ENCODE results near the gene NTSR1.

The NTSR1 gene

GRCh38 chr20:62738025-62738881 lies 29.6 kb downstream of the NTSR1 start:
- DNase-seq (ENCODE audit: low spot score), result no peak

GRCh38 chr20:62739067-62739466 lies 30.4 kb downstream of the NTSR1 start:
- DNase-seq (ENCODE audit: low spot score), result no peak

DNA sequence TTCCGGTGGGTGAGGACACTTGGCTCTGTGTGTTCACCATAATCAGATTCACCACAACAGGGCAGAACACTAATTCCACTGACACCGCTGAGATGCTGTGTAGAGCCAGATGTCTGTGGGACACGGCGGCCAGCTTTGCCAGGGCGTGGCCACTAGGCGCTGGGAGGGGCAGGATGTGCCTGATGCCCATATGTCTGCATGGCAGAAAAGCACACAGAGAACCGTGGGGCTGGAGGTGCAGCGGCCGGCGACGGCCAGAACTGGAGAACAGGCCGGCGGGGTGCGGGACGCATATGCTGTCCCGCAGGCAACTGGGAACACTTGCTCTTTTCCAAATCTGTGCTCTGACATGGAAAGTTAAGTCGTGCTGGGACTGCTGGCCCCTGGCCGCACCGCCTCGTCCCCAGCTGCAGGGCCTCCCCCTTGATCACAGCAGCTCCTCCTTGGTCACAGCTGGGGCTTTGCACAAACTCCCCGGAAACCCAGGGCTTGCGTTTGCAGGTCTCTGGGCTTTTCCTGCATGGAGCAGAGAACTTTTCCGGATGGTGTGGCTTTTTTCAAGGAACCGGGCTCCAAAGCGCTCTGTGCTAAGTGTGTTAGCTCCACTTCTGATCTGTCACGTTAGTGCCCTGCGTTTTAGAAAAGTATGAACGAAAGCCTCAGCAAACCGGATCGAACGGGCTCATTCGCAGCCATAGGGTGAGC lies 31.1 kb downstream of the NTSR1 start:
- DNase-seq (ENCODE audit: low spot score), result no peak

GRCh38 chr20:62740286-62741141 lies 31.9 kb downstream of the NTSR1 start:
- no peak for DNase-seq (ENCODE audit: low spot score)

DNA sequence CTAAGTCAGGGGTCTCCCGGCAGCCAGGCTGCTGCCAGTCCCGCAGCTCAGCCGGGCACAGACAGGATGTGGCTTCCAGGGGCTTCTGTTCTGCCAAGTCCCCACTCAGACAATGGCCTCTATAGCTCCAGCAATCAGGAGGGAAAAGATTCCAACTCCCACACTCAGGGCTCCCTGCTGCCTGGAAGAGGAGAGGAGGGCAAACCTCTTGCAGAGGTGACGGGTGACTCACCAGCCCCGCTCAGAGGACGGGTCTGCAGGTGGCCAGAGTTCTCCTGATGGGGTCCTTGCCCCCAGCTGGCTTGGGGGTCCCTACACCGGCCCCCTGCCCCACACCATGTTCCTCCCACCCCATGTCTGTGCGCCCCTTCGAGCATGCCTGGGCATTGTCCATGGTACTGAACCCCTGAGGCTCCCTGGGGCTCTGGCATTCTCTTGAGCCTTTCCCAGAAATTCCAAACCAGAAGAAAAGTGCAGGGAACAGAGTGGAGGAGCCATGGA lies 32.6 kb downstream of the NTSR1 start:
- DNase-seq (ENCODE audit: low spot score), result no peak

DNA sequence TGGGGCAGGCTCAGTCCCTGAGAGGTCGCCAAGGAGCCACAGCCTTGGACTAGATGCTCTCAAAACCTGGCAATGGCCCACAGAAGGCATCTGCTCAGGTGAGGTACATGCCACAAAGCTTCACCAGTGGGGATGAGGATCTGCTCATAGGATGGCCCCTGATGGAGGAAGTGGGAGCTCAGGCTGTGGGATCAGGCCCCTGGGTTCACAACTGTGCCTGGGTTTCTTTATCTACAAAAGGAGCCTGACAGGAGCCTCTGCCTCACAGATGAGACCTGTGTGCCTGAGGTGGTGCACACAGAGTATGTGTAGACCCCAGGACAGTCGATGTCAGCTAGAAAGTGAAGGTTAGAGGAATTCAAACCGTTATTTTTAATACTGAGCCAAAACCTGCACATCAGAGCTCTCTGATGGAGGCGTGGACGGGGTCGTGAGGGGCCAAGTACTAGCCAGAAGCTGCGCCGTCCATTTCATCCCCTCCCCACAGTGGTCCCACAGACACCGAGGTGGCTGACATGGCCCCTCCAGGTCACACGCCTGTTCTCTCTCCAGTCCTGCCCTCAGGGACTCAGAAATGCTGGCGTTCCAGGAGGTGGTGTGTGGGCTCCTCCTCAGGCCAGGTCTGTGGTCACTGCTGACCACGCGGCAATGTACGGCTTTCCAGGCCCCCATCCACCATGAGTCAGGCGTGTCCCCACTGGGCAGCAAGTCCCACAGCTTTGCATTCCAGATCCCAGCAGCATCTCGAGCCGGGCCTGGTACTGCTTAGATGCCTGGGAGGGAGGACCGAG lies 33.3 kb downstream of the NTSR1 start:
- DNase-seq (ENCODE audit: low spot score), result no peak

GRCh38 chr20:62742550-62742949 lies 33.9 kb downstream of the NTSR1 start:
- no peak for DNase-seq (ENCODE audit: low spot score)

DNA sequence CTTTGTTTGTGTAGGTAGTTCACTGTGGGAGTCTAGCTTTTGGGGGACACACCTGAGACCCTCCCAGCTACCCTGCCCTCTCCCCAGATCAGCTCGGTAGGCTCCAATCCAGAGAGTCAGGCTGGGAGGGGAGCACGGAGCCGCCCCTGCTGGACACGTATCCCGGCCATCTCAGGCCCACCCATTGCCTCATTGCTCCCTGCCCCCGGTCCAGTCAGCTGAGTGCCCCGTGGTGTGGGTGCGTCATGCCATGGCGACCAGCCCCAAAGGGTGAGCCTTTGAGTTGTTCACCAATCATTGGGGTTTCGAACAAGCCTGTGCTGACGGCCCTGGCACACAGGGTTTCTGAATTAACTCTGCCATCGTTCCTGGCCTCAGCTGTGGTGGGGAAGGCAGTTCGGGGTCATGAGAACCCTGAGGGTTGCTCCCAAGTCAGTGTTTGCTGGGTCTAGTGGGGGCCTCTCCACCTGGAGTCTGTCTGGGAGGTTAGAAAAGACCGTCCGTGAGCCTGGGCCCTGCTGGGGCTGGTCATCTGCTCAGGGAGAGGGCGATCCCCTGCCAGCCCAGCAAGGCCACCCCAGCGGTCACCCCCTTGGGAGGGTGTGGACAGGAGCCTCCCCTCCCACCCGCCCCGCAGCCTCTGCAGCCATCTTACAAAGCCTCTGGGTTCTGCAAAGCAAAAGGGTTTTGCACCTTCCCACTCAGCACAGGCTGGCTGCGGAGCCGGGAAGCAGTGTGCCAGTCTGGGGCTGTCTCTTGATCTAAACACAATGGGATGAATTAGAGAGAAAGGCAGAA lies 34.5 kb downstream of the NTSR1 start:
- DNase-seq (ENCODE audit: low spot score), result no peak

- no peak for DNase-seq (ENCODE audit: low spot score)
Observed at GRCh38 chr20:62743777-62744317, 35.2 kb downstream of the NTSR1 start.

GRCh38 chr20:62744741-62745191 lies 36.1 kb downstream of the NTSR1 start:
- no peak for DNase-seq (ENCODE audit: low spot score)

DNA sequence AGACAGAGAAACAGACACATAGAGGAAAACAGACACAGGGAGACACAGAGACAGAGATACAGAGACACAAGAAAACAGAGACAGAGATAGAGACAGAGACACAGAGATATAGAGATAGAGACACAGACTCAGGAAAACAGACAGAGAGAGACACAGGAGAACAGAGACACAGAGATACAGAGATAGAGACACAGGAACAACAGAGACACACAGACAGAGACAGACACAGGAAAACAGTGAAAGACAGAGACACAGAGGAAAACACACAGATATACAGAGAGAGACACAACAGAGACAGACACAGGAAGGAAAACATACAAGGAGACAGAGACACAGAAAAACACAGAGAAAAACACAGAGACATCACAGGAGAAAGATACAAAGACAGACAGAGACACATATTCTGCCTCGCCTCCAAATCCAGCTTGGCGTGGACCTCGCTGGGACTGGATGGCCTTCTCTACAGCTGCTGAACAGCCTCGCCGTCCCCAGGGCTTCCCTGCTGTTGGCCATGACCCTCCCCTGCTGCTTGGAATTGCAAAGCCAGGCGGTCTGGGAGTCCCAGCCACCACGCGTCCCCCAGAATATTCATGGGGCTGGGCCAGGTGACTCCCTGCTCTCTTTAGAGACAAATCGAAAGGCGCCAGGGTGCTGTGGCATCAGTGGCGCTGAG lies 36.8 kb downstream of the NTSR1 start:
- DNase-seq (ENCODE audit: low spot score), result no peak

DNA sequence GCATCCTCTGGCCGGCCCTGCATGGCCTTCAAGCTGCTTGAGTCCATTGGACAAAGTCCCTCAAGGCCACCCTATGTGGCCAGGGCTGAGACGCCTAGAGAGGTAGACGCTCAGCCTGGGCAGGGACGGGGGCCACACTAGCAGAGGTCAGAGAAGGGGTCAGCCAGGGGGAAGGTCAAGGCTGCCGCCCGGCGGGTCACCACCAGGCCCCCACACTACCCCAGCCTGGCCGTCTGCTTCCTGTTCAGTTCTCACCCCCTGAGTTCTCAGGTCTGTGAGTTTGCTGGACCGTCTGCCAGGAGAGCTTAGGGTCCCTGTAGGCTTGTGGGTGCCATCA lies 37.3 kb downstream of the NTSR1 start:
- DNase-seq (ENCODE audit: low spot score), result no peak

GRCh38 chr20:62748311-62748710 lies 39.7 kb downstream of the NTSR1 start:
- no peak for DNase-seq (ENCODE audit: low spot score)

DNA sequence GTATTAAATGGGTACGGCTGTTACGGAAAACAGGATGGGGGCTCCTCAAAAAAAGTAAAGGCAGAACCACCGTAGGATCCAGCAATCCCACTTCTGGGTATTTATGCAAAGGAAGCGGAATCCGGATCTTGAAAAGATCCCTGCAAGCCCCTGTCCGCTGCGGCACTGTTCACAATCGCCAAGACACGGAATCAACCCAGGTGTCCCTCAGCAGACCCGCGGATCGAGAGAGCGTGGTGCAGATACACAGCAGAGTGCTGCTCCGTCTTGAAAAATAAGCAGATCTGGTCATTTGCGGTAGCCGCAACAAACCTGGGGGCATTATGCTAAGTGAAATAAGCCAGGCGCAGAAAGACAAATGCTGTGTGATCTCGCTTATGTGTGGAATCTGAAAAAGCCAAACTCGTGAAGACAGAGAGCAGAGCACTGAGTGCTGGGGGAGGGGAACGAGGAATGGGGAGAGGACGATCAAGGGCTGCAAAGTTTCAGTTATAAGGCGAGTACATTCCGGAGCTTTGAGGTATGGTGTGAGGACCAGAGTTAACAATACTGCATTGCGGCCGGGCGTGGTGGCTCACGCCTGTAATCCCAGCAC lies 41.3 kb downstream of the NTSR1 start:
- no peak for DNase-seq (ENCODE audit: low spot score)

GRCh38 chr20:62751551-62752150 lies 43.0 kb downstream of the NTSR1 start:
- DNase-seq (ENCODE audit: low spot score), result peak; percentile 61

- no peak for DNase-seq (ENCODE audit: low spot score)
Observed at GRCh38 chr20:62752181-62752670, 43.6 kb downstream of the NTSR1 start.

DNA sequence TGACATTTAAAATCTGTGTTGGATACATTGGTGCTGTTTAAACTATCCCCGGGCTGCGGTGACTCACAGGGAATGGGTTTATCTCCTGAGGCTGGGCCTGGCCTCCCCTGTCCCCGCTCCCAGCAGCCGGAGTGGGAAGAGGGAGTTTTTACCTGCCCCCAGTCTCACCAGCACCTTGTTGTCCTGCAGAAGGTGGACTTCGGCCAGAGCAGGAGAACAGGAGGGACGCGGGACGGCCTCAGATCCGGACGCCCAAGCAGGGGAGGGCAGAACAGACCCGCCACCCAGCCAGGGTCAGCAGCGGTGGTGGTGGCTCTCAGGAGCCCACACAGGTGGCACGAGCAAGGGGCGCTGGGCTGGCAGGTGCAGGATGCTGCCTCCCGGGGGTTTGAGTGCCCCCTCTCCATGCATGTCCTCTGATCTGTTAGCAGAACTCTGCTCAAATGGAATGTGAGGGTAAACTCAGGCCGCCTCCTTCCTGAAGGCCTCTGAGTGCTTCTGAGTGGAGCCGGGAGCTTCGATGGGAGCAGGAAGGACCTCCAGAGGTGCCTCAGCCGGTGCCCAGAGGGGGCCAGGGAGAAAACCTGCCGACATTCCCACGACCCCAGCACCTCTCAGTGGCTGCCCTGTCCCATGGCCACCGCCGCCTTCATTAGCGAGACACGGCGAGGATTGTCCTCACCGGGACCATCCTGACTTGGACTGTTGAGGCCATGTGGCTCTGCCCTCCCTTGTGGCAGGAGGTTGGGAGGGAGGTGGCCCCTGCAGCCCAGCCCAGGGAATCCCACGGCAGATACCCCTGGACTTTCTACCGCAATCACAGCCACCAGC lies 44.2 kb downstream of the NTSR1 start:
- DNase-seq (ENCODE audit: low spot score), result no peak
